ENCODE data around the gene SLC5A2.

The SLC5A2 gene

GRCh38 chr16:31467151-31467773 is 15.7 kb upstream of the SLC5A2 start:
- H3K79me1 ChIP-seq (ENCODE audit: low read length), result no peaks in the 10 kb centered on the region
- H3K4me2 ChIP-seq (ENCODE audit: low read length), result no peak overlapping the region
- H3K18ac ChIP-seq (ENCODE audit: low read length), result no peak overlapping the region
- no peak overlapping the region for H4K5ac ChIP-seq (ENCODE audit: low read length)
- H3K27ac ChIP-seq (ENCODE audit: low read depth, low read length), result no peak overlapping the region
- H2BK5ac ChIP-seq (ENCODE audit: low read length), result no peak overlapping the region
- no peak overlapping the region for H2AK5ac ChIP-seq (ENCODE audit: low read length)
- H2BK120ac ChIP-seq (ENCODE audit: low read depth, low read length), result no peak overlapping the region
- no peak overlapping the region for H4K8ac ChIP-seq (ENCODE audit: low read depth, low read length)
- H3K79me2 ChIP-seq (ENCODE audit: control insufficient read depth, insufficient read depth, low read length), result no peaks in the 10 kb centered on the region
- H3K4me3 ChIP-seq (ENCODE audit: low read length), result no peak overlapping the region
- H3K36me3 ChIP-seq (ENCODE audit: control insufficient read depth, insufficient read depth, low read length), result no peaks in the 10 kb centered on the region
- H2BK15ac ChIP-seq (replicated peaks; ENCODE audit: low read depth), result no peak overlapping the region
- no peak overlapping the region for H3K9ac ChIP-seq (ENCODE audit: low read length)
- no peaks in the 10 kb centered on the region for H3K4me1 ChIP-seq (ENCODE audit: control insufficient read depth, low read depth, low read length)
- no peak overlapping the region for H3K56ac ChIP-seq (ENCODE audit: low read length)
- DNase-seq, result no peak
- H3K27me3 ChIP-seq (ENCODE audit: insufficient read depth, low read length, poor library complexity), result no peaks in the 10 kb centered on the region
- no peak overlapping the region for H3K23ac ChIP-seq (ENCODE audit: low read length)
- H3K4ac ChIP-seq (ENCODE audit: low read depth, low read length), result no peak overlapping the region
- no CpG with 5 or more reads among the region's 5 CpGs for WGBS (ENCODE audit: extremely low coverage, insufficient coverage, low lambda C conversion rate)

- WGBS (ENCODE audit: extremely low coverage, insufficient coverage, low lambda C conversion rate), result no CpG with 5 or more reads among the region's 5 CpGs
- H2BK5ac ChIP-seq (ENCODE audit: low read length), result no peak overlapping the region
- no peak for DNase-seq
Observed at GRCh38 chr16:31467858-31468257, 15.1 kb upstream of the SLC5A2 start.

GRCh38 chr16:31470615-31471014 is 12.3 kb upstream of the SLC5A2 start:
- H3K23ac ChIP-seq (ENCODE audit: low read length), result no peak overlapping the region
- no peak overlapping the region for H3K27ac ChIP-seq (ENCODE audit: low read depth, low read length)
- H3K4me1 ChIP-seq (ENCODE audit: control insufficient read depth, low read depth, low read length), result no peaks in the 10 kb centered on the region
- peaks cover under 1% of the 10 kb centered on the region for H3K27me3 ChIP-seq (ENCODE audit: insufficient read depth, low read length, poor library complexity)
- no peak overlapping the region for H3K56ac ChIP-seq (ENCODE audit: low read length)
- no peak overlapping the region for H3K18ac ChIP-seq (ENCODE audit: low read length)
- H3K4me3 ChIP-seq (ENCODE audit: low read length), result no peak overlapping the region
- no peaks in the 10 kb centered on the region for H3K36me3 ChIP-seq (ENCODE audit: control insufficient read depth, insufficient read depth, low read length)
- H2BK120ac ChIP-seq (ENCODE audit: low read depth, low read length), result no peak overlapping the region
- WGBS (ENCODE audit: extremely low coverage, insufficient coverage, low lambda C conversion rate), result no CpG with 5 or more reads among the region's 3 CpGs
- no peaks in the 10 kb centered on the region for H3K79me2 ChIP-seq (ENCODE audit: control insufficient read depth, insufficient read depth, low read length)
- DNase-seq, result no peak
- no peak overlapping the region for H2AK5ac ChIP-seq (ENCODE audit: low read length)
- no peak overlapping the region for H3K4ac ChIP-seq (ENCODE audit: low read depth, low read length)
- H3K4me2 ChIP-seq (ENCODE audit: low read length), result no peak overlapping the region
- H3K79me1 ChIP-seq (ENCODE audit: low read length), result no peaks in the 10 kb centered on the region
- no peak overlapping the region for H2BK5ac ChIP-seq (ENCODE audit: low read length)
- H4K5ac ChIP-seq (ENCODE audit: low read length), result no peak overlapping the region
- H3K9ac ChIP-seq (ENCODE audit: low read length), result no peak overlapping the region
- no peak overlapping the region for H2BK15ac ChIP-seq (replicated peaks; ENCODE audit: low read depth)
- H4K8ac ChIP-seq (ENCODE audit: low read depth, low read length), result no peak overlapping the region

More at GRCh38 chr16:31467858-31468257, 15.1 kb upstream of the SLC5A2 start:
- H3K79me1 ChIP-seq (ENCODE audit: low read length), result no peaks in the 10 kb centered on the region
- H2AK5ac ChIP-seq (ENCODE audit: low read length), result no peak overlapping the region
- H3K4me3 ChIP-seq (ENCODE audit: low read length), result no peak overlapping the region
- H4K5ac ChIP-seq (ENCODE audit: low read length), result no peak overlapping the region
- no peak overlapping the region for H3K18ac ChIP-seq (ENCODE audit: low read length)
- no peak overlapping the region for H3K27ac ChIP-seq (ENCODE audit: low read depth, low read length)
- H3K9ac ChIP-seq (ENCODE audit: low read length), result no peak overlapping the region
- H2BK15ac ChIP-seq (replicated peaks; ENCODE audit: low read depth), result no peak overlapping the region
- H3K79me2 ChIP-seq (ENCODE audit: control insufficient read depth, insufficient read depth, low read length), result no peaks in the 10 kb centered on the region
- no peak overlapping the region for H3K23ac ChIP-seq (ENCODE audit: low read length)
- no peak overlapping the region for H3K56ac ChIP-seq (ENCODE audit: low read length)
- H2BK120ac ChIP-seq (ENCODE audit: low read depth, low read length), result no peak overlapping the region
- no peak overlapping the region for H3K4me2 ChIP-seq (ENCODE audit: low read length)
- no peaks in the 10 kb centered on the region for H3K4me1 ChIP-seq (ENCODE audit: control insufficient read depth, low read depth, low read length)
- no peak overlapping the region for H4K8ac ChIP-seq (ENCODE audit: low read depth, low read length)
- H3K36me3 ChIP-seq (ENCODE audit: control insufficient read depth, insufficient read depth, low read length), result no peaks in the 10 kb centered on the region
- no peak overlapping the region for H3K4ac ChIP-seq (ENCODE audit: low read depth, low read length)
- H3K27me3 ChIP-seq (ENCODE audit: insufficient read depth, low read length, poor library complexity), result no peaks in the 10 kb centered on the region

- Histone ChIP-seq H3K36me3 (ENCODE audit: control insufficient read depth, insufficient read depth, low read length) (no peaks in the 10 kb centered on the region), H3K18ac (ENCODE audit: low read length) (peak overlapping the region; percentile 98), H3K79me1 (ENCODE audit: low read length) (no peaks in the 10 kb centered on the region), H3K56ac (ENCODE audit: low read length) (peak overlapping the region; percentile 85), H2BK120ac (ENCODE audit: low read depth, low read length) (no peak overlapping the region), H3K9ac (ENCODE audit: low read length) (peak overlapping the region; percentile 69), H3K4me2 (ENCODE audit: low read length) (peak overlapping the region; percentile 21), H3K23ac (ENCODE audit: low read length) (peak overlapping the region; percentile 24), H3K4ac (ENCODE audit: low read depth, low read length) (peak overlapping the region; percentile 62), H3K27ac (ENCODE audit: low read depth, low read length) (no peak overlapping the region), H4K8ac (ENCODE audit: low read depth, low read length) (peak overlapping the region; percentile 65), H2AK5ac (ENCODE audit: low read length) (peak overlapping the region; percentile 51), H2BK5ac (ENCODE audit: low read length) (no peak overlapping the region), H3K79me2 (ENCODE audit: control insufficient read depth, insufficient read depth, low read length) (no peaks in the 10 kb centered on the region), H3K4me3 (ENCODE audit: low read length) (no peak overlapping the region), H3K4me1 (ENCODE audit: control insufficient read depth, low read depth, low read length) (no peaks in the 10 kb centered on the region), H3K27me3 (ENCODE audit: insufficient read depth, low read length, poor library complexity) (peaks cover 3% of the 10 kb centered on the region), H2BK15ac (replicated peaks; ENCODE audit: low read depth) (no peak overlapping the region), H4K5ac (ENCODE audit: low read length) (peak overlapping the region; percentile 17)
- DNase-seq, result peak; percentile 37
- no CpG with 5 or more reads among the region's 15 CpGs for WGBS (ENCODE audit: extremely low coverage, insufficient coverage, low lambda C conversion rate)
Observed at GRCh38 chr16:31471241-31471874, 11.6 kb upstream of the SLC5A2 start.

- peak within 1 kb of the TSS; percentile 24 for H3K23ac ChIP-seq (ENCODE audit: low read length)
- H4K8ac ChIP-seq (ENCODE audit: low read depth, low read length), result peak within 1 kb of the TSS; percentile 65
- no CpG with 5 or more reads among the region's 63 CpGs for WGBS (ENCODE audit: extremely low coverage, insufficient coverage, low lambda C conversion rate)
- H2AK5ac ChIP-seq (ENCODE audit: low read length), result peak within 1 kb of the TSS; percentile 51
- H3K27me3 ChIP-seq (ENCODE audit: insufficient read depth, low read length, poor library complexity), result peaks cover 3% of the 10 kb centered on the region
- H3K4ac ChIP-seq (ENCODE audit: low read depth, low read length), result peak within 1 kb of the TSS; percentile 70
- H3K79me1 ChIP-seq (ENCODE audit: low read length), result no peaks in the 10 kb centered on the region
- peak within 1 kb of the TSS; percentile 64 for H3K4me3 ChIP-seq (ENCODE audit: low read length)
- peak within 1 kb of the TSS; percentile 17 for H4K5ac ChIP-seq (ENCODE audit: low read length)
- peak; percentile 63 for DNase-seq
- H3K79me2 ChIP-seq (ENCODE audit: control insufficient read depth, insufficient read depth, low read length), result no peaks in the 10 kb centered on the region
- H2BK120ac ChIP-seq (ENCODE audit: low read depth, low read length), result peak within 1 kb of the TSS; percentile 46
- peak within 1 kb of the TSS; percentile 31 for H3K27ac ChIP-seq (ENCODE audit: low read depth, low read length)
- H3K4me2 ChIP-seq (ENCODE audit: low read length), result peak within 1 kb of the TSS; percentile 79
- H2BK5ac ChIP-seq (ENCODE audit: low read length), result no peak within 1 kb of the TSS
- H3K56ac ChIP-seq (ENCODE audit: low read length), result peak within 1 kb of the TSS; percentile 92
- H2BK15ac ChIP-seq (replicated peaks; ENCODE audit: low read depth), result no peak within 1 kb of the TSS
- peak within 1 kb of the TSS; percentile 86 for H3K9ac ChIP-seq (ENCODE audit: low read length)
- H3K18ac ChIP-seq (ENCODE audit: low read length), result peak within 1 kb of the TSS; percentile 98
- no peaks in the 10 kb centered on the region for H3K36me3 ChIP-seq (ENCODE audit: control insufficient read depth, insufficient read depth, low read length)
- no peaks in the 10 kb centered on the region for H3K4me1 ChIP-seq (ENCODE audit: control insufficient read depth, low read depth, low read length)
Observed at GRCh38 chr16:31471875-31472708, 10.8 kb upstream of the SLC5A2 start, which contains the start of gene TGFB1I1. Gene TGFB1I1, plus strand, starts transcription at chr16:31472152. Its CDS starts 37 bp downstream, at chr16:31472189.
